ENCODE data around the gene SERPINA5.

Gene SERPINA5

DNA sequence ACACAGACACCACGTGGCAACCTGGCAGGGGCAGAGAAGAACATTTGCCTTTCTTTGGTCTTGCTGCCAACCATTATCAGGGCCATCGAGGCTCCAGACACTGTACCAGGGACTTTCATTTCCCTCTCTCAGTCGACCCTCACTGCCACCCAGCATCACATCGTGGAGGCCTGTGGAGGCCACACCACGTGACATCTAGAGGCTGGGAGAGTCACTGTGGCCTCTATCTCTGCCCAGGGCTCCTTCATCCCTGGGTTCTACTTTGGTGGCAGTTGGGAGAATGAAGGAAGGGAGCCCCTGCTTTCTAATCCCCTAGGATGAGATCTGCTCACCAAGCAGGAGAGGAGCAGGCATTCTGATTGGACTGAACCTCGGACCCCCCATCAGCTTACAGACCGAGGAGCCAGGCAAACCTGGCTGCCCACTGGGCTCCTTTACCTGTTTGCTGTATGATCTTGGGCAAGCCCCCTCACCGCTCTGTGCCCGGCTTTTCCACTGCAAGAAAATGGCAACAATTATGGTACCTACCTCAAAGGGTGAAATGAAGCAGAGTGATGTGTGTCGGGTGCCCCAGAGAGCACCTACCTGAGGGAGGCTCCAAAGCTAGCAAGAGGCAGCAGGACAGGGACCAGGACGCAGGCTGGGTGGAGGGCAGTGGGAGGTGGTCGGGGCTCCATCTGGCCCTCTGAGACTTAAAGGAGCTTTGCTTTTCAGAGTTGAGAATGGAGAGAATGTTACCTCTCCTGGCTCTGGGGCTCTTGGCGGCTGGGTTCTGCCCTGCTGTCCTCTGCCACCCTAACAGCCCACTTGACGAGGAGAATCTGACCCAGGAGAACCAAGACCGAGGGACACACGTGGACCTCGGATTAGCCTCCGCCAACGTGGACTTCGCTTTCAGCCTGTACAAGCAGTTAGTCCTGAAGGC, 32.8 kb downstream of the SERPINA5 start:
- 92 to 93% methylated on average over 20 of the region's 20 CpGs for WGBS, 2 experiments
- no peaks in the 10 kb centered on the region for H3K9me3 ChIP-seq (ENCODE audit: control insufficient read depth, low read length)
- H3K27me3 ChIP-seq (ENCODE audit: control insufficient read depth, insufficient read depth, low read length, poor library complexity, severe bottlenecking): no peaks in the 10 kb centered on the region
- H3K4me1 ChIP-seq (ENCODE audit: control insufficient read depth, insufficient read depth, low read length): peaks cover 6% of the 10 kb centered on the region
- H3K4me3 ChIP-seq (ENCODE audit: insufficient read depth, low read depth, low read length): no peak overlapping the region
- no peak overlapping the region for H3K27ac ChIP-seq (ENCODE audit: insufficient read depth, low read depth, low read length, poor library complexity, severe bottlenecking)
- H3K36me3 ChIP-seq (ENCODE audit: control insufficient read depth, insufficient read depth, low read length): no peaks in the 10 kb centered on the region

DNA sequence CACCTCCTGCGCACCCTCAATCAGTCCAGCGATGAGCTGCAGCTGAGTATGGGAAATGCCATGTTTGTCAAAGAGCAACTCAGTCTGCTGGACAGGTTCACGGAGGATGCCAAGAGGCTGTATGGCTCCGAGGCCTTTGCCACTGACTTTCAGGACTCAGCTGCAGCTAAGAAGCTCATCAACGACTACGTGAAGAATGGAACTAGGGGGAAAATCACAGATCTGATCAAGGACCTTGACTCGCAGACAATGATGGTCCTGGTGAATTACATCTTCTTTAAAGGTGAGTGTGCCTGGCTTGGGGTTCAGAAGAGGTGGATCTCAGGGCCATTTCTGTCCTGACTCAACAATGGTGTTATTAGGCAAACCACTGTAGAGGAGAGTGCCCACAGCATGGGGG, 33.6 kb downstream of the SERPINA5 start:
- peaks cover 6% of the 10 kb centered on the region for H3K4me1 ChIP-seq (ENCODE audit: control insufficient read depth, insufficient read depth, low read length)
- H3K27me3 ChIP-seq (ENCODE audit: control insufficient read depth, insufficient read depth, low read length, poor library complexity, severe bottlenecking): no peaks in the 10 kb centered on the region
- H3K4me3 ChIP-seq (ENCODE audit: insufficient read depth, low read depth, low read length): no peak overlapping the region
- H3K27ac ChIP-seq (ENCODE audit: insufficient read depth, low read depth, low read length, poor library complexity, severe bottlenecking): no peak overlapping the region
- no peaks in the 10 kb centered on the region for H3K36me3 ChIP-seq (ENCODE audit: control insufficient read depth, insufficient read depth, low read length)
- H3K9me3 ChIP-seq (ENCODE audit: control insufficient read depth, low read length): peaks cover 3% of the 10 kb centered on the region
- WGBS, 2 experiments: 96% methylated on average over 7 of the region's 7 CpGs

DNA sequence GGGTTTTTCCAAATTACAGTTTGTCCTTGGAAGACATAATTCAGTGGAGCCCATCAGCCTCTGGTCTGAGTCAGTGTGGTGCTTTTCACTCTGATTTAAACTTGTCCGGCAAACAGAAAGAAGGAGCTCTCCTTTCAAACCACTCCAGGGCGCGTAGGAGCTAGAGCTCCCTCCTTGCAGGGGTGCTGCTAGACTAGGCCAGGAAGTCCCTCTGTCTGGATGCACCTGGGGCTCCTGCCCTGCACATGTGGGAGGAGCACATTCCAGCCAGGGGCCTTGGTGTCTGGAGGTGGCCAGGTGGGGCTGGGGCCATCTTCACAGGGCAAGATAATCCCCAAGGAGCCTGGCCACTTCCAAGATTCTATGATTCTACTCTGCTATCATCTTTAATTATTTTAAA, 34.0 kb downstream of the SERPINA5 start:
- WGBS, 2 experiments: 76 to 78% methylated on average over 3 of the region's 3 CpGs
- no peak overlapping the region for H3K27ac ChIP-seq (ENCODE audit: insufficient read depth, low read depth, low read length, poor library complexity, severe bottlenecking)
- H3K27me3 ChIP-seq (ENCODE audit: control insufficient read depth, insufficient read depth, low read length, poor library complexity, severe bottlenecking): no peaks in the 10 kb centered on the region
- no peaks in the 10 kb centered on the region for H3K36me3 ChIP-seq (ENCODE audit: control insufficient read depth, insufficient read depth, low read length)
- H3K4me1 ChIP-seq (ENCODE audit: control insufficient read depth, insufficient read depth, low read length): peaks cover 6% of the 10 kb centered on the region
- H3K9me3 ChIP-seq (ENCODE audit: control insufficient read depth, low read length): peaks cover 3% of the 10 kb centered on the region
- no peak overlapping the region for H3K4me3 ChIP-seq (ENCODE audit: insufficient read depth, low read depth, low read length)

DNA sequence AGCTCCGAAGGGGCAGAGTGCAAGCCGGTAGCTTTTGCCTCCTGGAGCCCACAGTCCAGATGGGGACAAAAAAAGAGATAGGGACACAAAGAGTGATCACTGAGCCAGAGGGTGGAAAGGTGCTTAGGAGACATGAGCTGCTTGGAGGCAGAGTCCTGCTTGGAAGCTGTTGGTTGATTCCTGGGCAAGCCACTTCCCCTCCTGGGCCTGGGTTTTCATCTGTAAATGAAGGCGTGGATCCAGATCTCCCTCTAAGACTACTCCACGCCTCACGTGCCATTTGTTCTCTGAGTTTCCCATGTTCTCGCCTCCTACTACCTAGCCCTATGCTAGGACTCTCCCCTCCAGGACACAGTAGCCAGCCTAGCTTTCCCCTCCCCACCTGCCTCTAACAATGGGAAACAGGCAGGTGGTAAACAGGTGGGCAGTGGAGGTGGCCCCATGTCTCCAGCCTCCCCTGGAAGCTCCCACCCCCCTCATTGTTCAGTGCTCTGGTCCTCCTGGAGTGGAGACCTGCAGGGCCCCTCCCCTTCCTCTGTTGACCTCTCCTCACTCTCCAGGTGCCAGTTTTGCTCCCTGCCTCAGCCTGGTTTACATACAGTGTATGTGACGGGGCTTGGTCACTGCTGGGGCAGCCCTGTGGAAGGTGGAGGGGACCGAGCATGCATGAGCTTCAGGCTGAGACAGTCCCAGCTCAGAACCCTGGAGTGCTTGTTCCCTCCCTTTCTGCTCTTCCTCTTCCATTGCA, 34.8 kb downstream of the SERPINA5 start:
- H3K27me3 ChIP-seq (ENCODE audit: control insufficient read depth, insufficient read depth, low read length, poor library complexity, severe bottlenecking): no peaks in the 10 kb centered on the region
- no peaks in the 10 kb centered on the region for H3K36me3 ChIP-seq (ENCODE audit: control insufficient read depth, insufficient read depth, low read length)
- WGBS, 2 experiments: 92 to 93% methylated on average over 8 of the region's 8 CpGs

DNA sequence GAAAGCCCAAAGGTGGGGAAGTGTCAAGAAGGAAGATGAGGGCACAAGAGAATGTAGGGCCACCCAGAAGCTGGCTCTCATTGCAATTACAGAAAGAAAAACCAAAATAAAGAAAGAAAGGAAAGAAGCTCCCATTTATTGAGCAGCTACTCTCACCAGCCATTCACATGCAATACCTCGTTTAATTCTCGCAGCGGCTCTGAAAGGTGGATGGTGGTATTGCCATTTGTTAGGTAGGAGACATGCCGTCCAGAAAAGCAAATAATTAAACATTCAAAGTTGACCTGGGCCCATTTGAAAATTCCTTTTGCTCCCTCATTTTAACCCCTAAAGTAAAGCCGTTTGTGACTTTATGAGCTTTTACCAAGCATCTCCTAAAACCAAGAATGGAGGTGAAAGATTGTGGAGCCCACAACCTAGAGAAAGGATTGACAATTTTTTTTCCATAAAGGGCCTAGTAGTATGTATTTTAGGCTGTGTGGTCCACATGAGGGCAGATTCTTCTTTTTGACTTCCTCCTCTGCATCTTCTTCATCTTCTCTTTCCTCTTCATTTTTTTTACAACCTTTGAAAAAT, 36.2 kb downstream of the SERPINA5 start:
- Histone ChIP-seq H3K4me1 (ENCODE audit: control insufficient read depth, insufficient read depth, low read length) (peaks cover 6% of the 10 kb centered on the region), H3K4me3 (ENCODE audit: insufficient read depth, low read depth, low read length) (no peak overlapping the region), H3K27me3 (ENCODE audit: control insufficient read depth, insufficient read depth, low read length, poor library complexity, severe bottlenecking) (no peaks in the 10 kb centered on the region), H3K9me3 (ENCODE audit: control insufficient read depth, low read length) (peaks cover 3% of the 10 kb centered on the region), H3K27ac (ENCODE audit: insufficient read depth, low read depth, low read length, poor library complexity, severe bottlenecking) (no peak overlapping the region), H3K36me3 (ENCODE audit: control insufficient read depth, insufficient read depth, low read length) (no peaks in the 10 kb centered on the region)
- WGBS, 2 experiments: 90 to 95% methylated on average over 2 to 5 of the region's 5 CpGs

More for the DNA sequence above, 34.8 kb downstream of the SERPINA5 start:
- Histone ChIP-seq H3K4me1 (ENCODE audit: control insufficient read depth, insufficient read depth, low read length) (peaks cover 6% of the 10 kb centered on the region), H3K4me3 (ENCODE audit: insufficient read depth, low read depth, low read length) (no peak overlapping the region), H3K9me3 (ENCODE audit: control insufficient read depth, low read length) (peaks cover 3% of the 10 kb centered on the region), H3K27ac (ENCODE audit: insufficient read depth, low read depth, low read length, poor library complexity, severe bottlenecking) (no peak overlapping the region)

DNA sequence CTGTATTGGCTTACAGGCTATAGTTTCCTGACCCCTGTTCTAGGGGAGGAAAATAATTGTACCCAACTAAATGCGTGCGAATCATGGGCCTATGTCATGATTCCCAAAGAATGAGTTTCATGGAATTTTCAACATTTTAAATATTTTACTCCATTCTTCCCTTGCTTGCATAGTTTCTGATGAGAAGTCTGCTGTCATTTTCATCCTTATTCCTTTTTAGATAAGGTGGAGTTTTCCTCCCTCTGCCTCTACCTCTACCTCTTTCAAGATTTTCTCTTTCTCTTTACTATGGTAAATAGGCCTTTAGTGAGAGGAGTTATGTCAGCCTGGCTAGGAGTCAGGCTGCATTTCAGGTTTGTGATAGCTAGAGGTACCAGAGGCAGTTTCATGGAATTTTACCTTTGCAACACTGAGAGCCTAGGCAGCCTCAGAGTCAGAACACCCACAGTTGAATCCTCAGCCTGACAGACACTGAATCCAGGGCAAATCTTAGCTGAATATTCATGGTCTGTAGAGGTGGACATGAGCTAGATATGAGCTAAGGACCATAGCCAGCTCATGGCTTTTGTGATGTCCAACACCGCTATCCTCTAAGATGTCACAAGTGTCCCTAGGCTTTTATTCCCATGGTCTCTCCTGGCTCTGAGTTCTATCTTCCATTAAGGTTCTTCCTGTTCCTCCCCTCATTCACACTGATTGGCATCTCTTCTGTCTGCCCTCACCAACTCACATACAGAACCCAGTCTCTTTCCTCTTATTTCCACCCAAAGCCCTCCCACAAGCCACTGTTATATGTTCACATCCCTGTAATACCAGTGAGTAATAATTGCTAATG, 37.0 kb downstream of the SERPINA5 start:
- no peak overlapping the region for H3K27ac ChIP-seq (ENCODE audit: insufficient read depth, low read depth, low read length, poor library complexity, severe bottlenecking)
- no peaks in the 10 kb centered on the region for H3K36me3 ChIP-seq (ENCODE audit: control insufficient read depth, insufficient read depth, low read length)
- H3K4me1 ChIP-seq (ENCODE audit: control insufficient read depth, insufficient read depth, low read length): peaks cover 1% of the 10 kb centered on the region
- no peak overlapping the region for H3K4me3 ChIP-seq (ENCODE audit: insufficient read depth, low read depth, low read length)
- WGBS, 2 experiments: 81 to 94% methylated on average over 3 of the region's 3 CpGs
- H3K27me3 ChIP-seq (ENCODE audit: control insufficient read depth, insufficient read depth, low read length, poor library complexity, severe bottlenecking): no peaks in the 10 kb centered on the region
- peaks cover 3% of the 10 kb centered on the region for H3K9me3 ChIP-seq (ENCODE audit: control insufficient read depth, low read length)

DNA sequence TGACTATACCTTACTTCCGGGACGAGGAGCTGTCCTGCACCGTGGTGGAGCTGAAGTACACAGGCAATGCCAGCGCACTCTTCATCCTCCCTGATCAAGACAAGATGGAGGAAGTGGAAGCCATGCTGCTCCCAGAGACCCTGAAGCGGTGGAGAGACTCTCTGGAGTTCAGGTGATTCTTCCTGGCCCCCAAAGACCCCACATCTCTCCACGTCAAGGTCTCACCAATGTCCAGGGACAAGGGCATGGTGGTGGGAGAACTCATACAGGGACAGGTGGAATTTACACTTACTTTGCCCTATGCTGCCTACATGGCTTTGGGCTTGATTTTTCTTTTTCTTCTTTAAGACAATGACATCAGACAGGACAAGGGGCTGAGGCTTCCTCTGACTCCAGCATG, 38.1 kb downstream of the SERPINA5 start:
- no peak overlapping the region for H3K4me3 ChIP-seq (ENCODE audit: insufficient read depth, low read depth, low read length)
- peaks cover 3% of the 10 kb centered on the region for H3K9me3 ChIP-seq (ENCODE audit: control insufficient read depth, low read length)
- 94 to 97% methylated on average over 6 of the region's 6 CpGs for whole genome bisulfite sequencing, 2 experiments
- H3K27ac ChIP-seq (ENCODE audit: insufficient read depth, low read depth, low read length, poor library complexity, severe bottlenecking): no peak overlapping the region
- H3K27me3 ChIP-seq (ENCODE audit: control insufficient read depth, insufficient read depth, low read length, poor library complexity, severe bottlenecking): no peaks in the 10 kb centered on the region
- H3K36me3 ChIP-seq (ENCODE audit: control insufficient read depth, insufficient read depth, low read length): no peaks in the 10 kb centered on the region
- H3K4me1 ChIP-seq (ENCODE audit: control insufficient read depth, insufficient read depth, low read length): no peaks in the 10 kb centered on the region

DNA sequence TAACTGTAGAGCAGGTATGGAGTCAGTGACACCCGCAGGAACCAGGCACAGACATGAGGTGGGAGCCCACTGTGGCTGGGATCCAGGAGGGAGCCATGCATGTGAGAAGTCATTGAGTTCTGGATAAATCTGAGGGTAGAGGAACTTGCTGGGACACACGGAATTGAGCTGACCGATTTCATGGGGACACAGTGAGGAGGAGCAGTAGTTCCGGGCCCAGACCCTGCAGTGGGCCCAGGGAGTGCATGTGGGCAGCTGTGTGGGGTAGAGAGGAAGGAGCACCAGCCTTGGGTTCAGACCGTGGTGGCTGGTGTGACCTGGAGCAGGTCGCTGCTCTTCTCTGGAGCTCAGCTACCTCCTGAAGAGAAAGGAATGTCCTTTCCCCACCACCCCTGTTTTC, 39.4 kb downstream of the SERPINA5 start:
- Histone ChIP-seq H3K27ac (ENCODE audit: insufficient read depth, low read depth, low read length, poor library complexity, severe bottlenecking) (no peak overlapping the region), H3K4me1 (ENCODE audit: control insufficient read depth, insufficient read depth, low read length) (no peaks in the 10 kb centered on the region), H3K4me3 (ENCODE audit: insufficient read depth, low read depth, low read length) (no peak overlapping the region), H3K27me3 (ENCODE audit: control insufficient read depth, insufficient read depth, low read length, poor library complexity, severe bottlenecking) (no peaks in the 10 kb centered on the region), H3K9me3 (ENCODE audit: control insufficient read depth, low read length) (peaks cover 3% of the 10 kb centered on the region), H3K36me3 (ENCODE audit: control insufficient read depth, insufficient read depth, low read length) (no peaks in the 10 kb centered on the region)
- WGBS, 2 experiments: 85 to 88% methylated on average over 5 to 6 of the region's 6 CpGs

DNA sequence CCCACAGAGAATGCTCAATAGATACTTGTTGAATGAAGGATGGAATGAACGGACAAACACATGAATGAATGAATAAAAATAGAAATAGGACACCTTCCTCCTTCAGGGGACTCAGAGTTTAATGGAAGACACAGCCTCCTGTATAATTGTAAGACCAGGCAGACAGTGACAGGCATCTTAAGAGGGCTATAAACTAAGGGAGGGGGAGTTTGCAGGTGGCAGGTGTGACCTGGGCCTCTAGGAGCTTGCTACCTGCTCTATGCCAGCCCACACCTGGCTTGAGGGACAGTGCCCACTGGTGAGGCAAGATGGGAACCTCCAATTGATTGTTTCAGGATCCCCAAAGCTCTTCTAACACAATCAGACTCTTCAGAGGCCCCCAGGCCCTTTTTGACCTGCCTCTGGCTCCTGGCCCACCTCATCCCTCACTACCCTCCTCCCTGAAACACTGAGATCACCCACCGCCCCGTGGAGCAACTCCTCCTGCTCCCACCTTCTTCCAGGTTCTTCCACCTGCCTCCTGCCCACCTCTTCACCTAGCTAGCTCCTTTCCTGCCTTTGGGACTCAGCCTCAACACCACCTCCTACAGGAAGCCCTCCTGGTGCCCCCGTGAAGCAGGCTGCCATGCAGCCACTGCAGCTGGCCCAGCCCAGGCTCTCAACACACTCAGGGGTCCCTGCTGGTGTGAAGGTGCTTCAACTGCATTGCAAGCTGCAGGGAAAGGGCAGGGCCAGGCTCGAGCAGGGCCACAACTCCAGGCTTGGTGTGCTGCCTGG, 40.3 kb downstream of the SERPINA5 start:
- H3K4me3 ChIP-seq (ENCODE audit: insufficient read depth, low read depth, low read length): no peak overlapping the region
- H3K27ac ChIP-seq (ENCODE audit: insufficient read depth, low read depth, low read length, poor library complexity, severe bottlenecking): no peak overlapping the region
- H3K9me3 ChIP-seq (ENCODE audit: control insufficient read depth, low read length): peaks cover 3% of the 10 kb centered on the region
- no peaks in the 10 kb centered on the region for H3K27me3 ChIP-seq (ENCODE audit: control insufficient read depth, insufficient read depth, low read length, poor library complexity, severe bottlenecking)
- 84 to 94% methylated on average over 5 of the region's 5 CpGs for WGBS, 2 experiments
- H3K36me3 ChIP-seq (ENCODE audit: control insufficient read depth, insufficient read depth, low read length): no peaks in the 10 kb centered on the region
- H3K4me1 ChIP-seq (ENCODE audit: control insufficient read depth, insufficient read depth, low read length): no peaks in the 10 kb centered on the region
